Small intestine (tissue), 7 donors: ENCODE measurements around the gene MON1B. TPM values are rescaled to one million over a fixed set of nuclear protein-coding genes. Genes with fewer than 3 reads are reported as not detected.
"Not testable (repeated sequence)": the region's sequence is repeated elsewhere in the genome, so short reads cannot be mapped to it uniquely, and the experiment has no call there.

Experiments used
- DNase-seq, 2 donors: peaks; one replicate each; pipeline versions ENCODE4 v3.0.0 to v3.0.0-alpha.2; 2013
- FAIRE-seq: peaks from 2 replicates; lab custom pipeline; 2012; peaks lifted over from hg19 to GRCh38; lab: Jason Lieb, UNC
- H3K27ac ChIP-seq, 3 donors: one replicate each; pipeline ENCODE4 v1.5.1; 2013; ENCODE audit warnings: low read length in 2 of 3, mild to moderate bottlenecking in 2 of 3, control low read depth in 1 of 3, inconsistent platforms in 1 of 3, low read depth in 1 of 3, moderate library complexity in 1 of 3
- H3K27me3 ChIP-seq, 3 donors: one replicate each; pipeline ENCODE4 v1.6.1; 2013; ENCODE audit warnings: low read length in 3 of 3, inconsistent platforms in 1 of 3; ENCODE audit not compliant: control insufficient read depth in 3 of 3, insufficient read depth in 3 of 3
- H3K36me3 ChIP-seq, 3 donors: one replicate each; pipeline ENCODE4 v1.6.1; 2013; ENCODE audit warnings: low read length in 3 of 3, inconsistent platforms in 1 of 3, low read depth in 1 of 3, mild to moderate bottlenecking in 1 of 3, moderate library complexity in 1 of 3; ENCODE audit not compliant: control insufficient read depth in 3 of 3, insufficient read depth in 2 of 3
- H3K4me1 ChIP-seq, 3 donors: one replicate each; pipeline ENCODE4 v1.6.1; 2013; ENCODE audit warnings: low read length in 2 of 3, inconsistent platforms in 1 of 3, low read depth in 1 of 3, mild to moderate bottlenecking in 1 of 3, moderate library complexity in 1 of 3; ENCODE audit not compliant: control insufficient read depth in 3 of 3, insufficient read depth in 2 of 3
- H3K4me3 ChIP-seq, 3 donors: one replicate each; pipeline ENCODE4 v1.5.1; 2013; ENCODE audit warnings: low read length in 3 of 3, control low read depth in 1 of 3, inconsistent platforms in 1 of 3, low read depth in 1 of 3, mild to moderate bottlenecking in 1 of 3, moderate library complexity in 1 of 3
- H3K9me3 ChIP-seq, 2 donors: one replicate each; pipeline ENCODE4 v1.6.1; 2013; ENCODE audit warnings: low read depth in 1 of 2, low read length in 1 of 2; ENCODE audit not compliant: control insufficient read depth in 2 of 2, insufficient read depth in 1 of 2
- WGBS, 3 donors: extraction: QIAGEN DNeasy Blood & Tissue Kit; methylation state at CpG; one replicate each; pipeline ENCODE4 v1.1.7; 2013; 5-methylcytosine and 5-hydroxymethylcytosine counted together
- polyA plus RNA-seq, 4 donors: library from polyadenylated mRNA; stranded (reverse) in 3 of 4; unstranded in 1 of 4; fragments of 200-250 nt in 3 of 4; fragments of 120-200 nt in 1 of 4; gene quantifications; one replicate each; pipeline versions ENCODE4 v1.2.1 to v1.2.3, GENCODE V29; 2013
- donor health status: healthy with polysubstance abuse.
- donor health status: control.
- donor health status: control.
- donor health status: Bipolar disorder and iron deficiency.
- donor health status: healthy.

MON1B gene
- polyA plus RNA-seq, 4 donors, result 16.5 to 32.4 (median 20.0) TPM

GRCh38 chr16:77238593-77238992 lies 47.6 kb downstream of the MON1B start:
- Histone ChIP-seq H3K27me3 (peaks cover 0 to 3% (median 0%) of the 10 kb centered on the region in 3 donors), H3K4me1 (no peaks in the 10 kb centered on the region), H3K4me3 (no peak overlapping the region), H3K36me3 (no peaks in the 10 kb centered on the region), H3K27ac (no peak overlapping the region), H3K9me3 (no peaks in the 10 kb centered on the region)
- DNase-seq, result no peak
- 46 to 80% (median 57%) methylated on average over 5 of the region's 5 CpGs for WGBS, 3 donors
- no peak for FAIRE-seq

GRCh38 chr16:77242471-77242870 lies 51.5 kb downstream of the MON1B start:
- H3K27ac ChIP-seq, FAIRE-seq, H3K9me3 ChIP-seq, H3K4me1 ChIP-seq, H3K4me3 ChIP-seq, H3K27me3 ChIP-seq, DNase-seq, H3K36me3 ChIP-seq: not testable (repeated sequence)
- WGBS, 3 donors, result 87 to 92% (median 87%) methylated on average over 5 of the region's 5 CpGs

GRCh38 chr16:77246150-77246549 lies 55.2 kb downstream of the MON1B start:
- DNase-seq (no peak), FAIRE-seq (no peak)
- H3K4me1 ChIP-seq, result no peaks in the 10 kb centered on the region
- no peaks in the 10 kb centered on the region for H3K9me3 ChIP-seq
- H3K27ac ChIP-seq, result no peak overlapping the region
- WGBS, 3 donors, result 49 to 71% (median 66%) methylated on average over 2 of the region's 2 CpGs
- no peaks in the 10 kb centered on the region for H3K36me3 ChIP-seq
- peaks cover 0 to 2% (median 0%) of the 10 kb centered on the region in 3 donors for H3K27me3 ChIP-seq
- H3K4me3 ChIP-seq, result no peak overlapping the region

GRCh38 chr16:77250400-77250799 lies 59.4 kb downstream of the MON1B start:
- Histone ChIP-seq H3K27me3 (peaks cover 0 to 2% (median 0%) of the 10 kb centered on the region in 3 donors), H3K4me1 (no peaks in the 10 kb centered on the region), H3K36me3 (no peaks in the 10 kb centered on the region), H3K27ac (no peak overlapping the region), H3K4me3 (no peak overlapping the region), H3K9me3 (no peaks in the 10 kb centered on the region)
- no peak for FAIRE-seq
- WGBS, 3 donors, result 75 to 86% (median 82%) methylated on average over 4 of the region's 4 CpGs
- DNase-seq, result no peak

Other genes with a start within 250 kb of the MON1B start
- gene SYCE1L, start 8.2 kb downstream of the MON1B start, polyA plus RNA-seq, result 1 to 10 TPM; 4.1 to 6.0 (median 5.3) TPM
- 1 to 10 TPM in 1 of 4 donors, under 1 TPM in 1, not detected in 2; 0.03 to 2.2 TPM for gene ADAMTS18, start 243.8 kb downstream of the MON1B start, polyA plus RNA-seq